Measurements from ENCODE around the gene SELPLG.

The SELPLG gene

DNA sequence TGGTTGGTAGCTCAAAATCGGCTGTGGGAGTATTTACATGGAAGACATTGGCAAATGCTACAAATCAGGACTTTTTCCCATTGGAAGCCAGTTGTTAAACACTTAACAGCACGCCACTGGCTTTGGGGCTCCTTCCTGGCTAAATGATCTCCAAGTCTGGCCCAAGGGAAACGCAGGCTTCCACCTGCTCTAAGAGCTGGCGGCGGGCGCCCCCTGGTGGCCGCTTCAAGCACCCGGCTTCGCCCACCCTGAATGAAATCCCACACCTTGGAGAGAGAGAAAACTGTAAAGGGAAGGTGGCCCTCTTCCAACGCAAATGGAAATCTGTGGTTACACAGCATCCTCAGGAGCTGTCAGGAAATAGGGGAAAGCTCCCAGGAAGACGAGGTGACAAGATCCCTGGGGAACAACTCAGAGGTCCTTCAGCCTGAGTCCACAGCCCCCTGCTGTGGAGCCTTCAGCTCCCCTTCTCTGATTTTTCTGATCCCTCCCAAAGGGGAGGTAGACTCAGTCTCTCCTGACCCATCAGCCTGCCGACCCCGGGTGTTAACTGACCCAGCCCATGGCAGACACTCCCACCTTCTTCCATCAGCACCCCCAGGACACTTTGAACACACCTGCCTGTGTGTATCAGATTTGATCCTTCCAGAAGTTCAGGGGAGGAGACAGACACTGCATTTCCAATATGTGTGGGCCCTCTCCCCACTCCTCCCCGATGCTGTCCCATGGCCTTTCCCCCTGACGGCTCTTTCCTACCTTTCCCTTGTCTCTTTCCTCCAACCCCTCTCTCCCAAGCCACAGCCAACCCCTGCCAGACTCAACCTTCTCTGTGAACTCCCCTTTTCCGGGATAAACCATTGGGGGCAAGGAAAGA is 15.4 kb downstream of the SELPLG start:
- DNase-seq: peak; percentile 83

- DNase-seq: peak; percentile 69
Measured at GRCh38 chr12:108616941-108617858, 16.5 kb downstream of the SELPLG start.

- DNase-seq: no peak
Measured at GRCh38 chr12:108616359-108616758, 17.3 kb downstream of the SELPLG start.

DNA sequence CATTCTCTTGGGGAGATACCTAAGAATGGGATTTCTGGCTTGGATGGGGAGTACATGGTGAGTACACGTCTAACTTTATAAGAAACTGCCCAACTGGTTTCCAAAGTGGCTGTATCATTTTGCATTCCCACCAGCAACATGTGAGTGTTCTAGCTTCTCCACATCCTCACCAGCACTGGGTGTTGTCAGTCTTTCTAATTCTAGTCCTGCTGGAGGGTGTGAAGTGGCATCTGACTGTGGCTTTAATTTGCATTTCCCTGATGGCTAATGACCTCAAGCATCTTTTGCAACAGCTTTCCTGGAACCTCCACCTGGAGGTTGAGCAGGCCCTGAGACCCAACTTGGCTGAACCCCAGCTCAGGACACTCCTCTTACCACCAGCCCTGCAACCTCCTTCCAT is 17.8 kb downstream of the SELPLG start:
- no peak for DNase-seq

GRCh38 chr12:108614639-108615038 is 19.1 kb downstream of the SELPLG start:
- DNase-seq: no peak

GRCh38 chr12:108614041-108614440 is 19.7 kb downstream of the SELPLG start:
- no peak for DNase-seq

GRCh38 chr12:108613548-108613947 is 20.1 kb downstream of the SELPLG start:
- DNase-seq: no peak

GRCh38 chr12:108612788-108613282 is 20.9 kb downstream of the SELPLG start:
- no peak for DNase-seq

- DNase-seq: peak; percentile 33
Measured at GRCh38 chr12:108611884-108612415, 21.7 kb downstream of the SELPLG start.

- DNase-seq: no peak
Measured at GRCh38 chr12:108610856-108611605, 22.7 kb downstream of the SELPLG start.

- no peak for DNase-seq
Measured at GRCh38 chr12:108610336-108610815, 23.3 kb downstream of the SELPLG start.

GRCh38 chr12:108609537-108610335 is 24.0 kb downstream of the SELPLG start:
- no peak for DNase-seq

DNA sequence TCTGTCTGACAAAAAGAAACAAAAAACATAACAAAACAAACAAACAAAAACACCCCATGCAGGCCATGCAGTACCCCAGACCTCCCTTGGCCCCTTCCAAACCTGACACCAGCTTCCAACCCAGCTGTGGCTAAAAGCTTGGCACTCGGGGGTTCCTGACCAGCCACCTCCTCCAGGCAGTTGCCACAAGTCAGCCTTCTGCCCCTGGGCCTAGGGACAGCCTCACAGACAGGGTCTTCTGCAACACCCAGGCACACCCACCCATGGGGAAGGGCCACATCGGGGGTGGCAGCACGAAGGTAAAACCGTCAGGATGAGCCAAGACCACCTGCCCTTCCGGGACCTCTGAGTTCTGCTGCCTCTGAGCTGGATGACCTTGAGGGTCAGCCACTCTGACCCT is 25.1 kb downstream of the SELPLG start:
- no peak for DNase-seq

- no peak for DNase-seq
Measured at GRCh38 chr12:108607981-108608600, 25.6 kb downstream of the SELPLG start.

DNA sequence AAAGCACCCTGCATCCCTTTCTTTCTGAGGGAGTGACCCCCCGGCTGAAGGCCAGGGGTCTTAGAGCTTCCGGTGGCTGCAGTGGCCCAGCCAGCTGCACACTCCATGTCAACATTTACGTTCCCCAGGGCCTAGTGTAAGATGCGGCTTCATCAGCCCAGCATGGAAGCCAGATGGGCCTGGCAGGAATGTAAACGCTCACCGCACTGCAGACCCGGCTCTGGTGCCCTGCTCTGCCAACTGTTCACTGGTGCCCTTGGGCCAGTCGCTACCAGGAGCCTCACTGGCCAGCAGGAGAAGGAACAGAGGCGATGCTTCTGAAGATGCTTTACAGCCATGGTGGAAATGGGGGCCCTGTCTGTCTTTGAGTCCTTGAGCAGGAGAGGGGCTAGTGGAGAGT is 27.2 kb downstream of the SELPLG start:
- DNase-seq: no peak

DNA sequence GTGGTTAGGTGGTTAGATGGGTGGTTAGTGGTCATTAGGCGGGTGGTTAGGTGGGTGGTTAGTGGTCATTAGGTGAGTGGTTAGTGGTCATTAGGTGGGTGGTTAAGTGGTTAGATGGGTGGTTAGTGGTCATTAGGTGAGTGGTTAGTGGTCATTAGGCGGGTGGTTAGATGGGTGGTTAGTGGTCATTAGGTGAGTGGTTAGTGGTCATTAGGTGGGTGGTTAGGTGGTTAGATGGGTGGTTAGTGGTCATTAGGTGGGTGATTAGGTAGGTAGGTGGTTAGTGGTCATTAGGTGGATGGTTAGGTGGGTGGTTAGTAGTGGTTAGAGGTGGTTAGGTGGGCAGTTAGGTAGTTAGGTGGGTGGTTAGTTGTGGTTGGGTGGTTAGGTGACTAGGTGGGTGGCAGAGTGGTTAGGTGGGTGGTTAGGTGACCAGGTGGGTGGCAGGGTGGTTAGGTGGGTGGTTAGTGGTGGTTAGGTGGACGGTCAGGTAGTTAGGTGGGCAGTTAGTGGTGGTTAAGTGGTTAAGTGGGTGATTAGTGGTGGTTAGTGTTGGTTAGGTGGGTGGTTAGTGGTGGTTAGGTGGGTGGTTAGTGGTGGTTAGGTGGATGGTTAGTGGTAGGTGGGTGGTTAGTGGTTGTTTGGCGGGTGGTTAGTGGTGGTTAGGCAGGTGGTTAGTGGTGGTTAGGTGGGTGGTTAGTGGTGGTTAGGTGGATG is 27.8 kb downstream of the SELPLG start:
- DNase-seq: no peak

DNA sequence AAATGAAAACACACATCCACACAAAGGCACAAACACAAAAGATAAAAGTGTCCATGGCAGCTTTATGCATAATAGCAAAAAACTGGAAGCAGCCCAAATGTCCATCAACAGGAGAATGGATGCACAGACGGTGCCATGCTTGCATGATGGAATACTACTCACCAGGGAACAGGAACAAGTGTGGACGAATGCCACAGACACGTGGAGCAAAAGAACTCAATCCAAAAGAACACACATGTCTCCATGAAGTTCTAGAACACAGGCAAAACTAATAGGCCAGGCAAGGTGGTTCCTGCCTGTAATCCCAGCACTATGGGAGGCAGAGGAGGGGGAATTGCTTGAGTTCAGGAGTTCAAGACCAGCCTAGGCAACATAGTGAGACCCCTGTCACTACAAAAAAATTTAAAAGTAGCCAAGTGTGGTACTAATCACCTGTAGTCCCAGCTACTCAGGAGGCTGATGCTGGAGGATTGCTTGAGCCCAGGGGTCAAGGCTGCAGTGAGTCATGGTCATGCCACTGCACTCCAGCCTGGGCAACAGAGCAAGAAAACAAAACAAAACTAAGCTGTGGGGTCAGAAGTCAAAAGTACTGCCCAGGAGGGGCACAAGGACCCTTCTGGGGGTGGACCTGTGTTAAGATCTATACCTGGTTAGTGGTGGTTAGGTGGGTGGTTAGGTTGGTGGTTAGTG is 28.5 kb downstream of the SELPLG start:
- DNase-seq: no peak

GRCh38 chr12:108604208-108604941 is 29.3 kb downstream of the SELPLG start:
- no peak for DNase-seq

DNA sequence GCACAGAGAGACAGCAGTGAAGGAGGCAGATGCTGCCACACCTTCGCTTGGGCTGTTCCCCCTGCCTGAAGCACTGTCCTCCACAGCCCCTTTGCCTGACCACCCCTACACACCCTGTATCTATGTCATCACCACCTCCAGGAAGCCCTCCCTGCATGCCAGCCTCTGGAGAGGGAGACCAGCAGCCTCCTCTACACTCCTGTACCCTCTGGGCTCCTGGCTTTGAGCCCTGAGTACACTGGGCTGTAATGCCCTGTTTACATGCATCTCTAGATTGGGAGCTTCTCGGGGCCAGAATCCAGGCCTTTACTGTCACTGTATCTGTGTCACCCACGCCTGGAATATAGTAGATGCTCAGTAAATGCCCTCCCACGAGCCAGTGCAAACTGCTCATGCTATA is 30.0 kb downstream of the SELPLG start:
- DNase-seq: no peak

All from RPMI8226 (cell line).